ENCODE measurements around the gene ADCY10.

ADCY10 gene

DNA sequence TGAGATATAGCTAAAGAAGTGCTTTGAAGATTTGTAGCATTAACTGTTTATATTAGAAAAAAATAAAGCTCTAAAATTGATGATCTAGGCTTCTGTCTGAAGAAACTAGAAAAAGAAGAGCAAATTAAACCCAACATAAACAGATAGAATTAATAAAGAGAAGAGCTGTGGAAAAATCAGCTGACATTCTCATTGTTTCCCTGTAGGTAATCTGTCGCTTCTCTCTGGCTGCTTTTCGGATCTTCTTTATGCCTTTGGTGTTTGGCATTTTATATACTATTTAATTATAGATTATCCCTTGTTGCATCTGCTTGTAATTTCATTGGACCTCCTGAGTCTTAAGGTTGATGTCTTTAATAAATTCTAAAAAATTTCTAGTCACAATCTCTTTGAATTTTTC lies 132.4 kb downstream of the ADCY10 start:
- no peak for DNase-seq (ENCODE audit: low read depth)

DNA sequence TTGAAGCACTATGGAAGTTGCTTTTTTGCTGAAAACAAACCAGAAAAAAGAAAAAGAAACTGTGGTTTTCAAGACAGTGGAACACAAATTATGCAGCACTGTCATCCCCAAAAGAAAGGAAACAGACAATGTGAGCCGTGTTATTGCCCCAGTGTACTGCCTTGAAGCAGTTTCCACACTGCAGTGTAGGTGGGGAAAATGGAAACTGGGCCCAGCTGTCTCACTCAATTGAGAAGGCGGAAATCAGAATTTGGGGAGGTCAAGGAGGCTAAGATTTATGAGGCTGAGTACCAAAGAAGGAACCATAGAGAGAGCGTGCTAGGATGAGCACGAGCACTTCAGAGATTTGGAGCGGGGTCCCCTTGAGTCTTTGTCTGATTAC lies 136.7 kb downstream of the ADCY10 start:
- no peak for DNase-seq (ENCODE audit: low read depth)

DNA sequence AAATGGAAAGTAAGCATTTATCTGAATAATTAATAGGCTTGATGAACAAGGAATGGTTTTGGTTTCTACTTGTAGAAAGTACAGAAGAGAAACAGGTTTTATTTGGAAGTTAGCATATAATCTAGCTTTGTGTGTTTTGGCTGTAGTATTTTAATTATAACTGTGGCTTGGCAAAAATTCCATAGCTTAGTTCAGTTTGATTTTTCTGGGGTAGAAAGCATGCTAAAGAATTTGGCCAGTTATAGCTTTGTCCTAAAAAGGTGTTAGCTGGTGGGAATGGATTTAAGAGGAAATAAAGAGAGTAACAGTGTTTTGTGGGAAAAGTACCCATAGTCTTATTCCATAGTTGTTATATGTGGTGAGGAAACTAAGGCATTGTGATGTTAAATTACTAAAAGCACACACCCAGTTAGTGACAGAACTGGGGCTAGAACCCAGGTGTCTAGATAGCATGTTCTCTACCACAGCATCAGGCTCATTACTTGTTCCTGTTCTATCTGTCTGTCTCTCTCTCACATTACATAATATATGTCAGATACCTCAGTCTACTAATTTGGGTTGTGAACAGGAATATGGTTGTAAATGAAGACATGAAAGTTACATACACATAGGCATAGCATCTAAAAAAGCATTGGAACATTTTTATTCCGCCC lies 137.2 kb downstream of the ADCY10 start:
- no peak for DNase-seq (ENCODE audit: low read depth)

DNA sequence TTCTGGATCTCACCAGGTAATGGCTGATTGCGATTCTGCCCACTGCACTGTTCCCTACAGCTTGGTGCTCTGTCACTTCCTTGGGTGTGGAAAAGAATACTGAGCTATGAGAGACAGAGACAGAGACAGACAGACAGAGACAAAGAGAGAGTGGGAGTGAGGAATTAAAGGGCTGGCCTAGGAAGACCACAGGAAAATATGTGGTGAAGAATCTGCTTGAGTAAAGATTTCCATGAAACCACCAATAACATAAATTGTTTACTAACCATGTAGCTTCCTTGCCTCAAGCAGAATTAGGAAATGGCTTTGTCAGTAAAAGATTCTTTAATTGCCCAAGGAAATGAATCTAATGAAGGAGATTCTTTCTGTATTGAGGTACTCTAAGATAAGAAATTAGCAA lies 137.8 kb downstream of the ADCY10 start:
- no peak for DNase-seq (ENCODE audit: low read depth)

DNA sequence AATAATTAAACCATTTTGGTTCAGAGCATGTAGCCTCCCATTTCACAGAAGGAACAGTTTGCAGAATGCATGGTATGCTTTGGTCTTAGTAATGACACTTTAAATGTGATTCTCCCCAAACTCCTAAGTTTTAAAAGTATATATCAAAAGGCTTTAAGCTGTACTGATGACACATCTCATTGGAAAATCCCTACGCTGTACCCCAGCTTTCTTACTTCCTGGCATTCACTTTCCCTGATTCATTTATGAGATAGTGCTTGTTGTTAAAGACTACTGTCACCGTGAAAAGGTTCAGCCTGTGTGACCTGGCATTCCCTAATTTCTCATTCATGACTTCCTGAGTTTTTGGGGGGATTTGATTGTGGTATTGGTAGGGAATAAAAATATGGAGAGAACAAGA lies 138.8 kb downstream of the ADCY10 start:
- no peak for DNase-seq (ENCODE audit: low read depth)

DNA sequence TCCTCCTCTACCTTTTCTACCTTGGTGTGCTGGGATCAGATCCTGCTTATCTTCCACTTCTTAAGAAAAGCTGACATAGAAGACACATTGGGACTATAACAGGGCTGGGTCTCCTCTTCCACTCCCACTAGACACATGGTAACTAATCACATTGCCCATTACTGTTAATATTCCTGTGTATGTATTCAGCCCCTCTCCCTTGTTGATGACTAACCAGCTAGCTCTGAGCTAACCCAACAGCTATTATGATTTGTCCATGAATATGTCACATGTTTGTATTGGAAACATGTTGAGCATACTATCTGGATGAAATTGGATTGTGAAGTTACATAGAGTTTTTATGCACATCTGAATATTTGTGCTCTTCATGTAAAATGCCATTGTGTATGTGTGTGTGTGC lies 139.2 kb downstream of the ADCY10 start:
- DNase-seq (ENCODE audit: low read depth) = no peak

DNA sequence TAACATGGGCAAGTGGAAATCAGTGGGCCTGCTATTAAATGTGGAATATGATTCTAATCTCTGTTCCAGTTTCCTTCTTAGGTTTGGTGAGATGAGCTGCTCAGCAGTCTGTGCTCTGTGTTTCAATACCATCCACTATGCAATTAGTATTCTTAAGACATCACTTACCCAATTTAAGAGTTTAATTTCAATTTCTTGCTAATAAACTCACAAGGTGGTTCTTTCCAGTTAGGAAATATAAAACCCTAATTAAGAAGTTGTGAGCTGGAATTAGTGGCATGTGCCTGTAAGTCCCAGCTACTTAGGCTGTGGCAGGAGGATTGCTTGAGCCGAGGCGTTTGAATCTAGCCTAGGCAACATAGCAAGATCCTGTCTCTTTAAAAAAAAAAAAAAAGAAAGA lies 140.4 kb downstream of the ADCY10 start:
- no peak for DNase-seq (ENCODE audit: low read depth)

DNA sequence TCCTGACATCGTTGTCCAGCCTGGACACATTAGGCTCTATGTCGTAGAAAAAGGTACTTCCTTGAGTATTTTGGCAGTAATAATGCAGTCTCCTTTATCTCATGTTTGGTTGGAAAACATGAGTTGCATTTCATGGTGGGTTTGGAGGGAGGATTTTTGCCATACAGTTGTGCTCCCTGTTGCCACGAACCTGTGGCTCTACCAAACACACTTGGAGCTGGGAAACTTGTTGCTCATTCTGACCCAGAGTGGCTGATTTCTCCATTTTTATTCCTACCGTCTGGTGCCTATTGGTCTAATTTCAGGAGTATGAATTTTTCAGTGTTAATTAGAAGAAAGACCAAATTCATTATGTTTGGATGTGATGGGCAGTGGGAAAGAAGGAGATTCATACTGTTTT lies 141.5 kb downstream of the ADCY10 start:
- no peak for DNase-seq (ENCODE audit: low read depth)

DNA sequence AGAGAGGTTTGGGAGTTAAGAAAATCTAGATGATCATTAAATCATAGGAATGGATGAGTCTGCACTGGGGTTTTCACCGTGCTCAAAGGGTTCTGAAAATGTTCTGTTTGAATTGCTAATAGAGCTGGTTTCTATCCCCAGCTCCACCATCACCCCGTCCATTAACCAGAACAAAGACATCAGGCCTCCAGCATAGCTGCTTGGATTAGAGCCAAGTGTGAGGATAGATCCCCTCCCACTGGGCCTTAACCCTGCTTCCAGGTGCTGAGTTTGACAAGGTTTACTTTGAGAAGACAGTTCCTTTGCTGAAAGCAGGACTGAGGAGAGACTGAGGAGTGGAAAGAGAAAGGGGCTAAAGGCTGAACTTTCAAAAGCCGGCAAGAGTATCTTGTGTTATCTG lies 143.8 kb downstream of the ADCY10 start:
- no peak for DNase-seq (ENCODE audit: low read depth)

DNA sequence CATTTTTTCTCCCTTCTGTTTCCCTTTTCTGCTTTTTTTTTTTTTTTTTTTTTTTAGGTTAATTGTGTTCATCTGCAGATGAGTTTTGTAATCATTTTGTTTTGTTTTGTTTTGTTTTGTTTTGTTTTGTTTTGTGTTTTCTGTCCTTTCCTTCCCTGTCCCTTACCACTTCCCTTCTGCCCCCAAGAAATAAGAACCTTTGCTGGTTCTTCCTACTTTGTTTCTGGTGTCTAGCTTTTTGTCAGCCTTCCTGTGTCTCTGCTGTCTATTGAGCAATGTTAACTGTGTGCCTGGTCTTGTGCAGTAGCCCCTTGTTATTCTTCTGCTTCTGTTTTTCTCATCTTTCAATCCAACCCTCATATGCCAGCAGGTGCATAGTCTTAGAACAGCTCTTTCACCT lies 146.2 kb downstream of the ADCY10 start:
- DNase-seq (ENCODE audit: low read depth) = no peak

DNA sequence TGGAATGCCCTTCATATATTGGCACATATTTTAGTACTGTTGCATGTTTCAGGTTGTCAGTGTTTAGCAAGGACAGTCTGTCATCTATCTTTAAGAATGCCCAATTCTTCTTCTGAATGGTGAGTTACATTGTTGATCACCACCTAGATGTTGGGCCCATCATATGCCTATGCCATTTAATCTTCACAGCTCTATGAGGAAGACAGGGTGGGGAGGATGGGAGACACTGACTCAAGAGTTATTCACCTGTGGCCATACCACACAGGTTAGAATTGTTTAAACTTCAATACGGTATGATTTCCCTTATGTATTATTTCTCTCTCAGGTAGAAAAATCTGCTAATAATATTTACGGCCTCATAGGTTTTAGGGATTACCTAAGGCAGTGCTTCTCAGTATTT lies 147.4 kb downstream of the ADCY10 start:
- no peak for DNase-seq (ENCODE audit: low read depth)

DNA sequence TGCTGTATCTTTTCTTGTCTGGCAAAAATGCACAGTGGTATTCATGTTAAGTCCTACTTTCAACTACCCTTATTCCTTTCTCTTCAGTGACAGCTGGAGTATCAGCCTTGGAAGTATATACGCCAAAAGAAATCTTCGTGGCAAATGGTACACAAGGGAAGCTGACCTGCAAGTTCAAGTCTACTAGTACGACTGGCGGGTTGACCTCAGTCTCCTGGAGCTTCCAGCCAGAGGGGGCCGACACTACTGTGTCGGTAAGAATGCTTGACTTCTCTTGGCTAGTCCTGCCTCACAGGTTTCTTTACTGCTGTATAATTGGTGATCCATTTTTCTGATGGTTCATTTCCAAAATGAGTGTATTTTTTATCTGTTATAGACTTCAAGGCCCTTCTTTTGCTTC lies 148.4 kb downstream of the ADCY10 start:
- no peak for DNase-seq (ENCODE audit: low read depth)

DNA sequence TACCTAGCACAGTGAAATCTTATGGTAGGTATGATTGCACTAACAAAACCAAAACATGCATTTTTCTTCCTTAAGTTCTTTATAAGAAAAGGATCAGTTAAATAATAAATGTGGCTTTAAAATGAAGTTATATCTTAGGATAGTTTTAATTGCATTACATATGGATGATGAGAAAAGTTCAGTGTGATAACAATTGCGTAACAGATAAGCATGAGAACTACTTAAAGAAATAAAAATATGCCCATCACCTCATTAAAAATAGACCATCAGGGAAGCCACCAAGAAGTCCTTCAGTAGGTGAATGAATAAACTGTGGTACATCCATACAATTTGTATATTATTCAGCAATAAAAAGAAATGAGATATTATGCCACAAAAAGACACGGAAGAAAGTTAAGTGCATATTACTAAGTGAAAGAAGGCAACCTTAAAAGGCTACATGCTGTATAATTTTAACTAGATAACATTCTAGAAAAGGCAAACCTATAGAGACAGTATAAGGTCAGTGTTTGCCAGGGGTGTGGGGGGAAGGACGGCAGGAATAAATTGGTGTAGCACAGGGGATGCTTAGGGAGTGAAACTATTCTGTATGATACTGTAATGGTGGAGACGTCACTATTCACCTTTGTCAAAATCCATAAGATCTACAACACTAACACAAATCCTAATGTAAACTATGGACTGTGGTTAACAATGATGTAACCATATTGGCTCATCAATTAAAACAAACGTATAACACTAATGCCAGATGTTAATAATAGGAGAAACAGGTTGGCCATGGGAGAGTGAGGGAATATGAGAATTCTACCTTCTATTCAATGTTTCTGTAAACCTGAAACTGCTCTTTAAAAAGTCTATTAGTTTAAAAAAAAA lies 149.2 kb downstream of the ADCY10 start:
- DNase-seq (ENCODE audit: low read depth) = no peak

DNA sequence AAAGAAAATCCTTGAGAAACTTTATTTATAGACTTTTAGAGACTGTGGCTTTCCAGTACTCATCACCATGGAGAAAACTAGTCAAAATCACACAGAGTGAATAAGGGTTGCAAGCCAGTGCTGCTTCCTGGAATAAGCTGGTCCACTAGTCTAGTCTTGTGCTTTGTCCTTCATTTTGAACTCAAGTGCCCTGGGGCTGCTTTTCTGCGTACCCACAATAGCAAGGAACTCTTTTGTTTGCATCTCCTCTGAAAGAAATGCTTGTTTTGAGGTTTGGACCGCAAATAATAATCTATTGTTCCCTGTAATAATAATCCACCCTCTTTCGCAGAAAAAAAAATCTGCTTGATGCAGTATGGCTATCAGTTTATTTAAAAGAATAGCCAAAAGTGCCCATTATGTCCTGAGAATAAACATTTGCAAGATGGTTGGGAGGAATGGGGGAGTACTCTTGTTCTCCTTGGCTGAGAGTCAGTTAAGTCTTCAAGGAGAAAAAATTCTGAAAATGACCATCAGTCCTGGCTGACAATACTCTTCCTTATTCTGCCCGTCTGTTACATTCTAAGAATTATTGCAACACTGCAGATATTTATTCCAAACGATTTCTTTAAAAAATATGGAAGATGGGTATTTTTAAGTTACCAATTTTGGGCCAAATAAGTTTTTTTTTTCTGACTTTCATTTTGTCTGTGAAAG lies 150.3 kb downstream of the ADCY10 start:
- DNase-seq (ENCODE audit: low read depth) = no peak

DNA sequence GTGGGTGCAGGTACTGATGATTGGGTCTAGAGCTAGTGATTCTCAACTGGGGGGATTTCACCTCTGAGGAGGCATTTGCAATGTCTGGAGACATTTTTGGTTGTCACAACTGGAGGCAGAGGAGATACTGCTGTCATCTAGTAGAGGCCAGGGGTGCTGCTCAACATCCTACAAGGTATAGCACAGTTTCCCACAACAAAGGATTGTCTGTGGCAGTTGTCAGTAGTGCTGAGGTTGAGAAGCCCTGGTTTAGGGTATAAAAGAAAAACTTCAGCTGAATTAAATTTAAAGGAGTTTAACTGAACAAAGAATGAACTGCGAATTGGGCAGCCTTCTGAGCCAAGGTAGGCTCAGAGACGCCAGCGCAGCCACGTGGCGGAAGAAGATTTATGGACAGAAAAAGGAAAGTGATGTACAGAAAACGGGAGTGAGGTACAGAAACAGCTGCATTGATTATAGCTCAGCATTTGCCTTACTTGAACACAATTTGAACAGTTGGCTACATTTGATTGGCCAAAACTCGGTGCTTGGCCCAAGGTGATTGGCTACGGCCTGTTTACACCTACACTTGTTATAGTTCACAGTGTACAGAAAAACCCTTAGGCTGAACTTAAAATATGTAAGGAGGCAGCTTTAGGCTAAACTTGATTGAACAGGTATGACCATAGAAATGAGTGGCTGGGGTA lies 151.7 kb downstream of the ADCY10 start:
- no peak for DNase-seq (ENCODE audit: low read depth)

DNA sequence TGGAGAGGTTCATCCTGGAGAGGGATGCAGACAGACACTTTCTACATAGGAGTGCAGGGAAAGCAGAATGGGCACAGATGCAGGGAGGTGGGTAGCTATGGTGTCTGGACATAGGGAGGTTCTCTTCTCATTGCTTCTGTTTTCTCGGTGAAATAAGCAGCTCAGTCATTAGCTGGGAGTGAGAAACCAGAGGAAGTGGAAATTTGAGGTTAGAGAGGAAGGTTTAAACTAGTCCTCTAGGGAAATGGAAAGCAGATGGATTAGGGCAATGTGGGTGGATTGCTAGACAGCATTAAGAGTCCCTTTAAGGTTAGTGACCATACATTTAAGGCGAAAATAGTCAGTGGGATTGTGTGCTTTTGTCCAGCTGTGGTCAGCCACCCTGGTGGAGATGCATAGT lies 152.5 kb downstream of the ADCY10 start:
- no peak for DNase-seq (ENCODE audit: low read depth)
